ENCODE results near the gene ATP5IF1.

ATP5IF1 gene

GRCh38 chr1:28200234-28200873, 35.6 kb upstream of the ATP5IF1 start:
- no peaks in the 10 kb centered on the region for H4K20me1 ChIP-seq (ENCODE audit: insufficient read depth, low read length, poor library complexity, severe bottlenecking)
- H3K27me3 ChIP-seq (ENCODE audit: insufficient read depth, low read length, poor library complexity, severe bottlenecking), result no peaks in the 10 kb centered on the region
- 0 out of 2 replicates have a peak, but pooled peaks cover 3% of the 10 kb centered on the region for H3F3A ChIP-seq (ENCODE audit: low read depth)
- H3K9ac ChIP-seq (ENCODE audit: low read depth, low read length, poor library complexity, severe bottlenecking), result no peak overlapping the region
- H3K4me3 ChIP-seq (ENCODE audit: low read length, poor library complexity, severe bottlenecking), result no peak overlapping the region
- H3K9me2 ChIP-seq (replicated peaks; ENCODE audit: low read depth, low read length), result no peaks in the 10 kb centered on the region
- H3K4me1 ChIP-seq (ENCODE audit: insufficient read depth, low read length, poor library complexity, severe bottlenecking), result peaks cover 40% of the 10 kb centered on the region
- H3K36me3 ChIP-seq (ENCODE audit: insufficient read depth, low read length), result peaks cover 66% of the 10 kb centered on the region
- H3K79me2 ChIP-seq (ENCODE audit: insufficient read depth, low read length), result no peaks in the 10 kb centered on the region
- TF ChIP-seq EZH2phosphoT487 (IDR thresholded peaks at IDR 0.05; ENCODE audit: borderline replicate concordance), result no peak
- TF ChIP-seq, protein P1, sequence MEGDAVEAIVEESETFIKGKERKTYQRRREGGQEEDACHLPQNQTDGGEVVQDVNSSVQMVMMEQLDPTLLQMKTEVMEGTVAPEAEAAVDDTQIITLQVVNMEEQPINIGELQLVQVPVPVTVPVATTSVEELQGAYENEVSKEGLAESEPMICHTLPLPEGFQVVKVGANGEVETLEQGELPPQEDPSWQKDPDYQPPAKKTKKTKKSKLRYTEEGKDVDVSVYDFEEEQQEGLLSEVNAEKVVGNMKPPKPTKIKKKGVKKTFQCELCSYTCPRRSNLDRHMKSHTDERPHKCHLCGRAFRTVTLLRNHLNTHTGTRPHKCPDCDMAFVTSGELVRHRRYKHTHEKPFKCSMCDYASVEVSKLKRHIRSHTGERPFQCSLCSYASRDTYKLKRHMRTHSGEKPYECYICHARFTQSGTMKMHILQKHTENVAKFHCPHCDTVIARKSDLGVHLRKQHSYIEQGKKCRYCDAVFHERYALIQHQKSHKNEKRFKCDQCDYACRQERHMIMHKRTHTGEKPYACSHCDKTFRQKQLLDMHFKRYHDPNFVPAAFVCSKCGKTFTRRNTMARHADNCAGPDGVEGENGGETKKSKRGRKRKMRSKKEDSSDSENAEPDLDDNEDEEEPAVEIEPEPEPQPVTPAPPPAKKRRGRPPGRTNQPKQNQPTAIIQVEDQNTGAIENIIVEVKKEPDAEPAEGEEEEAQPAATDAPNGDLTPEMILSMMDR (conservative IDR thresholded peaks at IDR 0.05; ENCODE audit: low read length), result no peak
- no peak overlapping the region for H2AFZ ChIP-seq (ENCODE audit: low read length)
- H3K4me2 ChIP-seq (ENCODE audit: low read depth, low read length, poor library complexity, severe bottlenecking), result no peak overlapping the region
- H3K9me3 ChIP-seq (ENCODE audit: insufficient read depth, low read depth, low read length), result no peaks in the 10 kb centered on the region; the same call in 1 of the 2 replicates

DNA sequence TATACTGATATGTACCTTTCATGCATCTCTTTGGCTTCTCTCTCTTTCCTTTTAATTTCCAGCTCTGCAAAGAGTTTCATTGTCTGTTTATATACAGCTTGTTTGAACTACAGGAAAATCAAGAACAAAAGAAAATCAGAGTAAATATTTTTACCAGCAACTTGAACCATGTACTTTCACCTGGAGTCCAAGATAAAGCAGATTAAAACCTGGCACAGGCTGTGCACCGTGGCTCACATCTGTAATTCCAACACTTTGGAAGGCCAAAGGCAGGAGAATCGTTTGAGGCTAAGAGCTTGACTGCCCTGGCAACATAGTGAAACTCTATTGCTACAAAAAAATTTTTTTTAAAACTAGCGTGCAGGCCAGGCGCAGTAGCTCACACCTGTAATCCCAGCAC, 30.7 kb upstream of the ATP5IF1 start:
- H3K9ac ChIP-seq (ENCODE audit: low read depth, low read length, poor library complexity, severe bottlenecking), result no peak overlapping the region
- no peaks in the 10 kb centered on the region for H3K9me3 ChIP-seq (ENCODE audit: insufficient read depth, low read depth, low read length)
- peaks cover 82% of the 10 kb centered on the region for H3K36me3 ChIP-seq (ENCODE audit: insufficient read depth, low read length)
- H3K4me2 ChIP-seq (ENCODE audit: low read depth, low read length, poor library complexity, severe bottlenecking), result no peak overlapping the region
- H3K4me3 ChIP-seq (ENCODE audit: low read length, poor library complexity, severe bottlenecking), result no peak overlapping the region
- peaks cover 1% of the 10 kb centered on the region for H3K4me1 ChIP-seq (ENCODE audit: insufficient read depth, low read length, poor library complexity, severe bottlenecking)
- no peak overlapping the region for H2AFZ ChIP-seq (ENCODE audit: low read length)
- H3K27me3 ChIP-seq (ENCODE audit: insufficient read depth, low read length, poor library complexity, severe bottlenecking), result no peaks in the 10 kb centered on the region
- no peaks in the 10 kb centered on the region for H3K9me2 ChIP-seq (replicated peaks; ENCODE audit: low read depth, low read length)
- peaks cover 4% of the 10 kb centered on the region for H4K20me1 ChIP-seq (ENCODE audit: insufficient read depth, low read length, poor library complexity, severe bottlenecking)
- no peaks in the 10 kb centered on the region for H3K79me2 ChIP-seq (ENCODE audit: insufficient read depth, low read length)
- TF ChIP-seq EZH2phosphoT487 (IDR thresholded peaks at IDR 0.05; ENCODE audit: borderline replicate concordance), result no peak
- TF ChIP-seq, protein P1 (conservative IDR thresholded peaks at IDR 0.05; ENCODE audit: low read length), result no peak
- H3F3A ChIP-seq (ENCODE audit: low read depth), result peaks cover 3% of the 10 kb centered on the region; the same call in 1 of the 2 replicates

DNA sequence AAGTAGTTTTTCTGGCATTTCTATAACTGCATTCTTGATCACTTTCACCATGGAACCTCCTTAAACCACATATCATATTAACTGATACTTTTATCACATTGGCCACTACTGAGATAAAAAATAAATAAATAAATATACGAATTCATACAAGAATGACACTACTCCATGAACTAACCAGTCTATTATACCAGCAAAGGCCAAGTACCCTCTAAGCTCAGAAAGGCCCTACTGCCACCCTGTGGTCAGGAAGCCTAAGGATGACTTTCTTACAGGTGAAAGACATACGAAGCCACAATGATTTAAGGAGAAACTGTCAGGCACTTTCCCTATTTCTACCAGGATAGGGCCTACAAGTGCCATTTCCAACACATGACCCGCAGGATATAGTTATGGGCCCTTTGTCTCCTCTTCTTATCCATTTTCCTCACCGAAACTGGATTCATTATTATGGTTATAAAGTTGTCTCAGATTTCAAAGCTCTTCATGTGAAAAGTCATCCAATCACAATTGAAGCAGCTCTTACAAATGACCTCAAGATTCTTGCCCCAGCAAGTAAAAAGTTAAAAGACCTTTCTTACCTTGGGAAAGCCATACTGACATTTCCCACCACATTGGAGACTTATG, 27.0 kb upstream of the ATP5IF1 start:
- peaks cover 73% of the 10 kb centered on the region for H3K36me3 ChIP-seq (ENCODE audit: insufficient read depth, low read length)
- no peak overlapping the region for H3K9ac ChIP-seq (ENCODE audit: low read depth, low read length, poor library complexity, severe bottlenecking)
- no peak overlapping the region for H2AFZ ChIP-seq (ENCODE audit: low read length)
- no peaks in the 10 kb centered on the region for H3K27me3 ChIP-seq (ENCODE audit: insufficient read depth, low read length, poor library complexity, severe bottlenecking)
- H3K9me2 ChIP-seq (replicated peaks; ENCODE audit: low read depth, low read length), result no peaks in the 10 kb centered on the region
- no peaks in the 10 kb centered on the region for H3K4me1 ChIP-seq (ENCODE audit: insufficient read depth, low read length, poor library complexity, severe bottlenecking)
- H3K4me2 ChIP-seq (ENCODE audit: low read depth, low read length, poor library complexity, severe bottlenecking), result no peak overlapping the region
- peaks cover 4% of the 10 kb centered on the region for H4K20me1 ChIP-seq (ENCODE audit: insufficient read depth, low read length, poor library complexity, severe bottlenecking)
- H3K4me3 ChIP-seq (ENCODE audit: low read length, poor library complexity, severe bottlenecking), result no peak overlapping the region
- H3K9me3 ChIP-seq (ENCODE audit: insufficient read depth, low read depth, low read length), result no peaks in the 10 kb centered on the region
- H3F3A ChIP-seq (ENCODE audit: low read depth), result peaks cover 3% of the 10 kb centered on the region; the same call in 1 of the 2 replicates
- no peaks in the 10 kb centered on the region for H3K79me2 ChIP-seq (ENCODE audit: insufficient read depth, low read length)
- no peak for TF ChIP-seq EZH2phosphoT487 (IDR thresholded peaks at IDR 0.05; ENCODE audit: borderline replicate concordance)
- TF ChIP-seq, protein P1 (conservative IDR thresholded peaks at IDR 0.05; ENCODE audit: low read length), result peak; percentile 81
